Stimulated activated CD8-positive, alpha-beta memory T cell treated with anti-CD3 and anti-CD28 coated beads, Interleukin-4, amount 100 ng/mL, for 1 hour (primary cell): ENCODE measurements around the gene TRIOBP.

Experiments used
- DNase-seq, 2 donors: peaks; one replicate each; pipeline ENCODE4 v3.0.0-alpha.2; 2020; ENCODE audit warnings: low read depth in 2 of 2, low spot score in 1 of 2

Gene TRIOBP

GRCh38 chr22:37823134-37823985 lies 126.5 kb downstream of the TRIOBP start, which contains the start of gene GALR3:
TSS of gene GALR3 (plus strand) at chr22:37823382. CDS start at chr22:37823407, 25 bp downstream.
- DNase-seq = no peak

- no peak for DNase-seq
These were observed 128.1 kb downstream of the TRIOBP start for GRCh38 chr22:37824674-37825641.
